Measurements from ENCODE around the gene FOXRED1. TPM values are rescaled to one million over a fixed set of nuclear protein-coding genes. Genes with fewer than 3 reads are reported as not detected.

FOXRED1 gene
- total RNA-seq, 1 experiment from 2014 or later: 67.5 TPM

DNA sequence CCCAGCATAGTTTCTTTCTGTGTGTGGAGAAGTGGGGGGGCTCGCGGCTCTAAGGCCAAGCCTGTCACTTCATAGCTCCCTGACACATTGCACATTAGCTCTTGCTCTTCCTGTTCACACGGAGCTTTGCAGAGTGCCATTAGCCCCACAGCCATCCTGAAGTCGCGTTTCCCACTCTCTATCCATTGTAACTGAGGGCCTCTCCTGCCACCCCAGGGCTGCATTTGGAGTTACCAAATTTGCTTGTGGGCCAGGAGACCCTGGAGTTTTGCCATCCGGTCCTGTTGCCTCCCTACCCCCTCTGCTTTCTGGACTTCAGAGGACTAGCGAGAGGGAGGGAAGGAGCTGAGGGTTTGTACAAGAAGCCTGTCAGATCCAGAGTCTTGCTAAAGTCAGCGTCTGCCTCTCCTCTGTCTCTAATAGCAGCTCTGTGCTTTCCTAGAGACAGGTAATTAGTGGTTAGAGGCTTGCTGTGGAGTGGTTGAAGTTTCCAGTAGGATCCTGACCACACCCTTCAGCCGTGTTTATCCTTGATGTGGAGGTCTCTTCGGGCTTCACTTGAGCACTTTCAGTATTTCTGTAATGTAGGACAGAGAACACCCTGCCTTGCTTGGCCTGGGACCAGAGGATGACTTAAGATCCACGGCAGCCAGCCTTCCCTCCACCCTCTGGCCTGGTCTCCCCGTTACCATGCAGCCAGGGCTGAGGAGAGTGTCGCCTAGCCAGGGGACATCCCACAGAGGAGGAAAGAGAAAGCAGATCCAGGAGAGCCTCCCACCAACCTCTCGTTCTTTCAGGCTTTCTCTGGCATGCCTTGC, 49.0 kb downstream of the FOXRED1 start:
- H3K4me1 Mint-ChIP-seq: no peaks in the 10 kb centered on the region
- Histone ChIP-seq H4K20me1 (ENCODE audit: control insufficient read depth, insufficient read depth, insufficient read length) (peaks cover 2% of the 10 kb centered on the region), H3K9ac (ENCODE audit: extremely low read depth, insufficient read length, low read length) (no peak overlapping the region), H3K79me2 (ENCODE audit: insufficient read depth, low read length) (no peaks in the 10 kb centered on the region), H2AK5ac (ENCODE audit: insufficient read length, low read length) (peak overlapping the region; percentile 33), H3T11ph (ENCODE audit: low read length) (no peak overlapping the region), H3K18ac (ENCODE audit: insufficient read length, low read depth, low read length) (no peak overlapping the region), H3K4ac (ENCODE audit: low read depth, low read length) (no peak overlapping the region), H4K8ac (replicated peaks; ENCODE audit: insufficient read length, low read depth, low read length) (peak overlapping the region; percentile 57), H2BK120ac (ENCODE audit: low read depth, low read length, poor library complexity, severe bottlenecking) (no peak overlapping the region), H2BK12ac (ENCODE audit: insufficient read length, low read depth, low read length) (no peak overlapping the region), H3K4me2 (ENCODE audit: insufficient read depth, insufficient read length, low read length) (no peak overlapping the region), H2BK5ac (ENCODE audit: insufficient read length, low read length) (no peak overlapping the region), H2AFZ (ENCODE audit: low read length) (no peak overlapping the region), H3K56ac (ENCODE audit: insufficient read length, low read depth, low read length) (no peak overlapping the region), H3K4me1 (ENCODE audit: insufficient read depth, low read length) (no peaks in the 10 kb centered on the region), H3K79me1 (ENCODE audit: insufficient read depth, low read depth, low read length, poor library complexity, severe bottlenecking) (no peaks in the 10 kb centered on the region), H3K23me2 (ENCODE audit: insufficient read length, low read depth, low read length, poor library complexity, severe bottlenecking) (no peaks in the 10 kb centered on the region), H4K5ac (ENCODE audit: insufficient read length, low read depth, low read length) (no peak overlapping the region), H4K91ac (ENCODE audit: insufficient read length, low read depth, low read length) (no peak overlapping the region), H3K23ac (ENCODE audit: insufficient read length, low read depth, low read length) (no peak overlapping the region), H2BK15ac (ENCODE audit: low read depth, low read length) (no peak overlapping the region), H3K9me3 (ENCODE audit: control insufficient read depth, low read depth, low read length) (no peaks in the 10 kb centered on the region), H3K27ac (ENCODE audit: insufficient read length, low read depth, low read length) (no peak overlapping the region), H3K27me3 (ENCODE audit: insufficient read depth, low read length) (no peaks in the 10 kb centered on the region), H3K14ac (ENCODE audit: insufficient read depth, low read length) (no peak overlapping the region), H2BK20ac (ENCODE audit: low read depth, low read length, poor library complexity, severe bottlenecking) (no peak overlapping the region)
- H3K4me3 Mint-ChIP-seq: no peak overlapping the region
- H3K9me3 Mint-ChIP-seq: no peaks in the 10 kb centered on the region
- TF ChIP-seq, protein P1, sequence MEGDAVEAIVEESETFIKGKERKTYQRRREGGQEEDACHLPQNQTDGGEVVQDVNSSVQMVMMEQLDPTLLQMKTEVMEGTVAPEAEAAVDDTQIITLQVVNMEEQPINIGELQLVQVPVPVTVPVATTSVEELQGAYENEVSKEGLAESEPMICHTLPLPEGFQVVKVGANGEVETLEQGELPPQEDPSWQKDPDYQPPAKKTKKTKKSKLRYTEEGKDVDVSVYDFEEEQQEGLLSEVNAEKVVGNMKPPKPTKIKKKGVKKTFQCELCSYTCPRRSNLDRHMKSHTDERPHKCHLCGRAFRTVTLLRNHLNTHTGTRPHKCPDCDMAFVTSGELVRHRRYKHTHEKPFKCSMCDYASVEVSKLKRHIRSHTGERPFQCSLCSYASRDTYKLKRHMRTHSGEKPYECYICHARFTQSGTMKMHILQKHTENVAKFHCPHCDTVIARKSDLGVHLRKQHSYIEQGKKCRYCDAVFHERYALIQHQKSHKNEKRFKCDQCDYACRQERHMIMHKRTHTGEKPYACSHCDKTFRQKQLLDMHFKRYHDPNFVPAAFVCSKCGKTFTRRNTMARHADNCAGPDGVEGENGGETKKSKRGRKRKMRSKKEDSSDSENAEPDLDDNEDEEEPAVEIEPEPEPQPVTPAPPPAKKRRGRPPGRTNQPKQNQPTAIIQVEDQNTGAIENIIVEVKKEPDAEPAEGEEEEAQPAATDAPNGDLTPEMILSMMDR (conservative IDR thresholded peaks at IDR 0.05): no peak
- peaks cover 9 to 23% (median 22%) of the 10 kb centered on the region in 3 experiments; a peak in 6 of 7 replicates for H3K36me3 Mint-ChIP-seq (ENCODE audit: insufficient read depth in 1 of 3, low read depth in 3 of 3)
- DNase-seq: no peak
- WGBS (ENCODE audit: extremely low coverage, insufficient read length, low lambda C conversion rate): no CpG with 5 or more reads among the region's 14 CpGs
- no peaks in the 10 kb centered on the region; the same call in 1 of the 2 replicates for H3K27me3 Mint-ChIP-seq (ENCODE audit: low read depth)
- peak overlapping the region in 1 of 3 experiments; percentile 53; a peak in 1 of 7 replicates for H3K27ac Mint-ChIP-seq
